ENCODE results near the gene TMEM267.

DNA sequence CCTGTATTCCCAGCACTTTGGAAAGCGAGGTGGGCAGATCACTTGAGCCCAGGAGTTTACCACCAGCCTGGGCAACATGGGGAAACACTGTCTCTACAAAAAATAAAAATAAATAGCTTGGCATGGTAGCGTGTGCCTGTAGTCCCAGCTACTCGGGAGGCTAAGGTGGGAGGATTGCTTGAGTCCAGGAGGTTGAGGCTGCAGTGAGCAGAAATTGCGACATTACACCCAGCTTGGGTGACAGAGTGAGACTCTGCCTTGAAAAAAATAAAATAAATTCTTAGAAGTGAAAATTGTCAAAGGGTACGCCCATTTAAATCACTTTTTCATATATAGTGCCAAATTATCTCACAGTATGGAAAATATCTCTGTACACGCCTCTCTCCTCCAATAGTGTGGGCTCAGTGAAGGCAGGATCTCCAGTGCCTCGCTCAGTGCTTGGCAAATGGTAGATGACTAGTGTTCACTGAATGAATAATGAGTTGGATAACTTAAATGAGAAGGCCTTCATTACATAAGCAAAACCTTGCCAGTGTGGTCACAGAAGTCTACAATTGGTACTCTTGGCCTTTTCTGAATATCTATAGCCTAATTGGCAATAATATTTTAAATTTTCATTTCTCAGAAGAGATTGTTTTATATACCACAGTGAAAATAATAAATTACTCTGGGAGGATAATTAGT is 62.1 kb downstream of the TMEM267 start:
- no peak for TF ChIP-seq ZNF565 (CRISPR knock-in tag; conservative IDR thresholded peaks at IDR 0.05; ENCODE audit: low read depth)
- no peak for TF ChIP-seq CSDC2 (CRISPR knock-in tag; IDR thresholded peaks at IDR 0.05)
- no peak for TF ChIP-seq PATZ1 (CRISPR knock-in tag; IDR thresholded peaks at IDR 0.05; ENCODE audit: borderline replicate concordance)
- TF ChIP-seq SNAI2 (CRISPR knock-in tag; IDR thresholded peaks at IDR 0.05) = no peak
- TF ChIP-seq GLIS3 (CRISPR knock-in tag; IDR thresholded peaks at IDR 0.05) = no peak
- TF ChIP-seq ARNTL (CRISPR knock-in tag; IDR thresholded peaks at IDR 0.05; ENCODE audit: borderline replicate concordance, low read depth) = no peak
- TF ChIP-seq ZFP3 (CRISPR knock-in tag; IDR thresholded peaks at IDR 0.05) = no peak
- TF ChIP-seq ZFP30 (CRISPR knock-in tag; IDR thresholded peaks at IDR 0.05) = no peak
- TF ChIP-seq ZNF70 (CRISPR knock-in tag; IDR thresholded peaks at IDR 0.05) = no peak
- TF ChIP-seq RARB (CRISPR knock-in tag; IDR thresholded peaks at IDR 0.05) = no peak
- no peak for TF ChIP-seq ISL1 (CRISPR knock-in tag; IDR thresholded peaks at IDR 0.05)
- no peak for TF ChIP-seq TOX (CRISPR knock-in tag; IDR thresholded peaks at IDR 0.05; ENCODE audit: borderline replicate concordance)
